HG02973 (cell line): ENCODE measurements around the gene FGF10.

Source experiments
- ATAC-seq: cut with Tn5 transposase; IDR thresholded peaks from one replicate; pipeline ENCODE4 v1.9.1; 2021; ENCODE audit warnings: moderate library complexity; ENCODE audit not compliant: unreplicated experiment

The FGF10 gene

GRCh38 chr5:44358421-44358820, 30.8 kb downstream of the FGF10 start:
- no peak for ATAC-seq

- ATAC-seq: no peak
Observed at GRCh38 chr5:44356231-44356630, 33.0 kb downstream of the FGF10 start.

GRCh38 chr5:44345871-44346270, 43.3 kb downstream of the FGF10 start:
- no peak for ATAC-seq

GRCh38 chr5:44336708-44337107, 52.5 kb downstream of the FGF10 start:
- no peak for ATAC-seq

- ATAC-seq: no peak
Observed at GRCh38 chr5:44334622-44335021, 54.6 kb downstream of the FGF10 start.

GRCh38 chr5:44332285-44332971, 56.8 kb downstream of the FGF10 start:
- peak; percentile 76 for ATAC-seq

- ATAC-seq: no peak
Observed at GRCh38 chr5:44331471-44332050, 57.7 kb downstream of the FGF10 start.

GRCh38 chr5:44329716-44330115, 59.5 kb downstream of the FGF10 start:
- no peak for ATAC-seq

GRCh38 chr5:44321144-44321725, 68.0 kb downstream of the FGF10 start:
- ATAC-seq: no peak

- no peak for ATAC-seq
Observed at GRCh38 chr5:44320188-44320587, 69.0 kb downstream of the FGF10 start.

GRCh38 chr5:44318883-44319282, 70.3 kb downstream of the FGF10 start:
- no peak for ATAC-seq

- ATAC-seq: no peak
Observed at GRCh38 chr5:44312374-44312773, 76.8 kb downstream of the FGF10 start.

GRCh38 chr5:44300551-44300950, 88.7 kb downstream of the FGF10 start:
- no peak for ATAC-seq

GRCh38 chr5:44299394-44299793, 89.8 kb downstream of the FGF10 start:
- ATAC-seq: no peak

- ATAC-seq: no peak
Observed at GRCh38 chr5:44294516-44294915, 94.7 kb downstream of the FGF10 start.

GRCh38 chr5:44292736-44293135, 96.5 kb downstream of the FGF10 start:
- no peak for ATAC-seq

- ATAC-seq: no peak
Observed at GRCh38 chr5:44278469-44278868, 110.8 kb downstream of the FGF10 start.

- no peak for ATAC-seq
Observed at GRCh38 chr5:44275908-44276307, 113.3 kb downstream of the FGF10 start.

- ATAC-seq: no peak
Observed at GRCh38 chr5:44275329-44275728, 113.9 kb downstream of the FGF10 start.

- no peak for ATAC-seq
Observed at GRCh38 chr5:44267909-44268308, 121.3 kb downstream of the FGF10 start.

GRCh38 chr5:44266882-44267576, 122.2 kb downstream of the FGF10 start:
- no peak for ATAC-seq

- ATAC-seq: no peak
Observed at GRCh38 chr5:44265713-44266112, 123.5 kb downstream of the FGF10 start.
